ENCODE measurements around the gene DPYSL4. TPM values are rescaled to one million over a fixed set of nuclear protein-coding genes. Genes with fewer than 3 reads are reported as not detected.

Gene DPYSL4
- total RNA-seq, 5 donors from 2014 or later (not counting 1 experiment from before 2014, with no cell fraction given): 0.66 to 3.9 (median 3.2) TPM

- Mint-ChIP-seq H3K9me3 (no peaks in the 10 kb centered on the region), H3K4me3 (no peak overlapping the region), H3K27ac (no peak overlapping the region), H3K36me3 (no peaks in the 10 kb centered on the region), H3K27me3 (no peaks in the 10 kb centered on the region), H3K4me1 (peaks cover 16 to 20% (median 20%) of the 10 kb centered on the region in 3 donors)
- CTCF ChIA-PET: no interaction called here
- Histone ChIP-seq H3K4me1 (ENCODE audit: control insufficient read depth in 1 of 2, extremely low read depth in 1 of 2, insufficient read depth in 2 of 2, low read length in 2 of 2) (peaks cover 0 to 18% of the 10 kb centered on the region in 2 experiments), H3K36me3 (ENCODE audit: control insufficient read depth in 2 of 2, extremely low read depth in 1 of 2, insufficient read depth in 1 of 2, low read length in 1 of 2) (no peaks in the 10 kb centered on the region), H3K4me3 (ENCODE audit: control insufficient read depth in 1 of 2, extremely low read depth in 1 of 2, low read length in 1 of 2) (no peak overlapping the region), H3K9me3 (no peaks in the 10 kb centered on the region), H3K27me3 (replicated peaks in 1 of 2; ENCODE audit: control insufficient read depth in 2 of 2, extremely low read depth in 1 of 2, insufficient read depth in 2 of 2, low read length in 1 of 2) (peaks cover 0 to 3% of the 10 kb centered on the region in 2 experiments), H3K27ac (ENCODE audit: low read length) (no peak overlapping the region)
- ATAC-seq (replicated peaks in 1 of 4) (no peak), DNase-seq (no peak)
- POLR2A ChIA-PET: no interaction called here
- 89% methylated on average over 21 of the region's 21 CpGs for WGBS (ENCODE audit: insufficient coverage)
Observed at GRCh38 chr10:132236161-132236560, 49.4 kb downstream of the DPYSL4 start.

- WGBS (ENCODE audit: insufficient coverage): 90% methylated on average over 13 of the region's 13 CpGs
- H3K27ac Mint-ChIP-seq: no peak overlapping the region
- no peak overlapping the region for H3K4me3 Mint-ChIP-seq
Observed at GRCh38 chr10:132236881-132237280, 50.1 kb downstream of the DPYSL4 start.

GRCh38 chr10:132237396-132237795 is 50.6 kb downstream of the DPYSL4 start:
- H3K9me3 Mint-ChIP-seq: no peaks in the 10 kb centered on the region
- ChIA-PET POLR2A (no interaction called here), CTCF (interaction anchor here in 1 of 2 donors (0.5 kb wide), 1 partner anchor 603 kb away, joined by 3 read pairs; no protein-coding TSS in a partner anchor)
- Histone ChIP-seq H3K27me3 (replicated peaks in 1 of 2; ENCODE audit: control insufficient read depth in 2 of 2, extremely low read depth in 1 of 2, insufficient read depth in 2 of 2, low read length in 1 of 2) (peaks cover 0 to 3% of the 10 kb centered on the region in 2 experiments), H3K27ac (ENCODE audit: low read length) (no peak overlapping the region), H3K4me1 (ENCODE audit: control insufficient read depth in 1 of 2, extremely low read depth in 1 of 2, insufficient read depth in 2 of 2, low read length in 2 of 2) (peaks cover 0 to 10% of the 10 kb centered on the region in 2 experiments), H3K9me3 (no peaks in the 10 kb centered on the region), H3K36me3 (ENCODE audit: control insufficient read depth in 2 of 2, extremely low read depth in 1 of 2, insufficient read depth in 1 of 2, low read length in 1 of 2) (no peaks in the 10 kb centered on the region), H3K4me3 (ENCODE audit: control insufficient read depth in 1 of 2, extremely low read depth in 1 of 2, low read length in 1 of 2) (no peak overlapping the region)
- no peak overlapping the region for H3K4me3 Mint-ChIP-seq
- H3K36me3 Mint-ChIP-seq: no peaks in the 10 kb centered on the region
- ATAC-seq (replicated peaks in 1 of 4) (no peak), DNase-seq (no peak)
- no peak overlapping the region for H3K27ac Mint-ChIP-seq
- 88% methylated on average over 9 of the region's 15 CpGs for WGBS (ENCODE audit: insufficient coverage)
- H3K4me1 Mint-ChIP-seq: peaks cover 7 to 8% (median 8%) of the 10 kb centered on the region in 3 donors
- H3K27me3 Mint-ChIP-seq: no peaks in the 10 kb centered on the region

More at GRCh38 chr10:132236881-132237280, 50.1 kb downstream of the DPYSL4 start:
- H3K4me1 ChIP-seq (ENCODE audit: control insufficient read depth in 1 of 2, extremely low read depth in 1 of 2, insufficient read depth in 2 of 2, low read length in 2 of 2): peaks cover 0 to 15% of the 10 kb centered on the region in 2 experiments
- no peak overlapping the region for H3K27ac ChIP-seq (ENCODE audit: low read length)
- no peaks in the 10 kb centered on the region for H3K27me3 Mint-ChIP-seq
- no peak for ATAC-seq (replicated peaks in 1 of 4)
- peaks cover 0 to 3% of the 10 kb centered on the region in 2 experiments for H3K27me3 ChIP-seq (replicated peaks in 1 of 2; ENCODE audit: control insufficient read depth in 2 of 2, extremely low read depth in 1 of 2, insufficient read depth in 2 of 2, low read length in 1 of 2)
- POLR2A ChIA-PET: no interaction called here
- H3K9me3 Mint-ChIP-seq: no peaks in the 10 kb centered on the region
- no peaks in the 10 kb centered on the region for H3K9me3 ChIP-seq
- no peaks in the 10 kb centered on the region for H3K36me3 ChIP-seq (ENCODE audit: control insufficient read depth in 2 of 2, extremely low read depth in 1 of 2, insufficient read depth in 1 of 2, low read length in 1 of 2)
- DNase-seq: no peak
- H3K4me1 Mint-ChIP-seq: peaks cover 12 to 13% (median 13%) of the 10 kb centered on the region in 3 donors
- no peak overlapping the region for H3K4me3 ChIP-seq (ENCODE audit: control insufficient read depth in 1 of 2, extremely low read depth in 1 of 2, low read length in 1 of 2)
- no peaks in the 10 kb centered on the region for H3K36me3 Mint-ChIP-seq
- CTCF ChIA-PET: no interaction called here

- no peak overlapping the region for H3K27ac Mint-ChIP-seq
- POLR2A ChIA-PET: no interaction called here
- DNase-seq: no peak
- peaks cover 0 to 3% of the 10 kb centered on the region in 2 experiments for H3K27me3 ChIP-seq (replicated peaks in 1 of 2; ENCODE audit: control insufficient read depth in 2 of 2, extremely low read depth in 1 of 2, insufficient read depth in 2 of 2, low read length in 1 of 2)
- H3K36me3 Mint-ChIP-seq: no peaks in the 10 kb centered on the region
- H3K27ac ChIP-seq (ENCODE audit: low read length): no peak overlapping the region
- peaks cover 0 to 5% of the 10 kb centered on the region in 2 experiments for H3K4me1 ChIP-seq (ENCODE audit: control insufficient read depth in 1 of 2, extremely low read depth in 1 of 2, insufficient read depth in 2 of 2, low read length in 2 of 2)
- H3K4me3 Mint-ChIP-seq: no peak overlapping the region
- no peak for ATAC-seq (replicated peaks in 1 of 4)
- WGBS (ENCODE audit: insufficient coverage): 48% methylated on average over 2 of the region's 9 CpGs
- no peaks in the 10 kb centered on the region for H3K27me3 Mint-ChIP-seq
- peaks cover 3 to 4% (median 4%) of the 10 kb centered on the region in 3 donors for H3K4me1 Mint-ChIP-seq
- H3K9me3 Mint-ChIP-seq: no peaks in the 10 kb centered on the region
- H3K9me3 ChIP-seq: no peaks in the 10 kb centered on the region
- H3K4me3 ChIP-seq (ENCODE audit: control insufficient read depth in 1 of 2, extremely low read depth in 1 of 2, low read length in 1 of 2): no peak overlapping the region
- CTCF ChIA-PET: no interaction called here
- H3K36me3 ChIP-seq (ENCODE audit: control insufficient read depth in 2 of 2, extremely low read depth in 1 of 2, insufficient read depth in 1 of 2, low read length in 1 of 2): no peaks in the 10 kb centered on the region
Observed at GRCh38 chr10:132237871-132238270, 51.1 kb downstream of the DPYSL4 start.

DNA sequence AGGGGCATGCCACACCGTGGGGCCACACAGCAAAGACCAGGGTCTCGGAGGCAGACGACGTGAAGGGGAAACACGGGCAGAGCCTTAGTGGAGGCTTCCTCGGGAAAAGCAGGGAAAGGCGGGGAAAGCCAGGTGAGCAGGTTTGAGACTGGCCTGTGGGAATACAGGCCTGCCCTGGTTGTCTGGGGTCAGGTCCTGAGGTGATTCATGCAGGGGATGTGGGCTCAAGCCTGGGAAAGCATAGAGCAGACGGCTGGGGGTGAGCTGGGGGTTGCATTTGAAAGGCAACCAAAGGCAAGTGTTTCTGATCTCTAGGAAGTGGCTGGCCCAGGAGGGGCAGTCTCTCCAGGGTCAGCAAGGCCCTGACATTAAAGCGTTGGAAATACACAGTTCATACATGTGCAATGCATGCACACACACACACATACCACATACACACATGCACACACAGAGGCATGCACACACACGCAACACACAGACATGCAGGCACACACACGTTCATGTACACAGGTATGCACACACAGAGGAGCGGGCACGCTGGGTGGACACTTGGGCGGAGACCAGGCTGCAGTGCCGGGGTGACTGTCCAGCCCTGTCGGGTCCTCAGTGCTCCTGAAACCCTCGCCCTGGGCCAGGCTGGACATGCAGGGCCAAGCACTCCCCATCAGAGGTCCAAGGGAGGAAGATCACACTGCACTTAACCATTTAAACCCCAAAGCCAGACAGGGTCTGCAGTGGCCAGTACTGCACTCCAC is 51.8 kb downstream of the DPYSL4 start:
- ATAC-seq (replicated peaks in 1 of 4): no peak
- Mint-ChIP-seq H3K36me3 (no peaks in the 10 kb centered on the region), H3K4me3 (no peak overlapping the region), H3K27me3 (no peaks in the 10 kb centered on the region), H3K27ac (no peak overlapping the region), H3K9me3 (no peaks in the 10 kb centered on the region), H3K4me1 (no peaks in the 10 kb centered on the region)
- 92% methylated on average over 16 of the region's 17 CpGs for WGBS (ENCODE audit: insufficient coverage)
- Histone ChIP-seq H3K27ac (ENCODE audit: low read length) (no peak overlapping the region), H3K4me1 (ENCODE audit: control insufficient read depth in 1 of 2, extremely low read depth in 1 of 2, insufficient read depth in 2 of 2, low read length in 2 of 2) (no peaks in the 10 kb centered on the region), H3K27me3 (replicated peaks in 1 of 2; ENCODE audit: control insufficient read depth in 2 of 2, extremely low read depth in 1 of 2, insufficient read depth in 2 of 2, low read length in 1 of 2) (peaks cover 0 to 3% of the 10 kb centered on the region in 2 experiments), H3K36me3 (ENCODE audit: control insufficient read depth in 2 of 2, extremely low read depth in 1 of 2, insufficient read depth in 1 of 2, low read length in 1 of 2) (no peaks in the 10 kb centered on the region), H3K4me3 (ENCODE audit: control insufficient read depth in 1 of 2, extremely low read depth in 1 of 2, low read length in 1 of 2) (no peak overlapping the region), H3K9me3 (no peaks in the 10 kb centered on the region)
- ChIA-PET POLR2A (no interaction called here), CTCF (no interaction called here)
- DNase-seq: no peak

DNA sequence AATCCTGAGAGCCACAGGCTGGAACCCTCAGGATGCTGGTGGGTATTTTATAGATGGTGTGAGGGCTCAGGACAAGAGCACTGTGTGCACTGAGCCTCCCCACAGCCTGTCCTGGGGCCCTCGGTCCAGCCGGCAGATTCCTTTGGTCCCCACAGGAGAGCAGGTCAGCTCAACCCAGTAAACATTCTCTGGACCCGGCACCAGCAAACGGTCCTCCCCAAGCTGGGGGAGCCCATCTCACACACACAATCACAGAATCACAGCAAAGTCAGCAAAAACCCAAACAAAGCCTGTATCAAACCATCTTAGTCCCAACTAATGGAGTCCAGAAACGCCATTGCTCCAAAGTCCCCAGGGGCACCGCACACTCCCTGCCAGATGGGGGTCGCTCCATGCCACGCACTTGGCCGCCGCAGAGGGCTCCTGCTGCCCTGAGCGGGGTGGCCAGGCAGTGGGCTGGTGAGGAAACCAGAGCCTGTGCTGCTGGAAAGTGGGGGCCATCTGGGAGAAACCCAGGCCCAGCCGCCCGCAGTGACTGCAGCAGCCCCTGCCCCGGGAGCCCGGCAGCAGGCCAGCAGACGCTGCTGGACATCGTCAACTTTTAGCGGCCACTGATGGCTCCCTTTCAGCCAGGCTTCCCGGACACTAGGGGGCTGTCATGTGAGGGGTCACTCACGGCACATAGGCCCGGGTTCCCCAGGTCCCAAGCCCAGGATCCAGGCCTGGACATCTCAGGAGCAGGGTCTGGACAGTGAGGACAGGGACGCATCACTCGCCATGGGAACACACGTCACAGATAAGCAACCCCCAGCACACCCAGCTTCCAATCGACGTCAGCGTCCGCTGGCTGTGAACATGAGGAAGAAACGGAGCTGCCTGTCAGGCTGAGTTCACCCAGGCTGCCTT is 52.6 kb downstream of the DPYSL4 start:
- ChIA-PET POLR2A (no interaction called here), CTCF (no interaction called here)
- 93% methylated on average over 29 of the region's 29 CpGs for WGBS (ENCODE audit: insufficient coverage)
- Mint-ChIP-seq H3K4me3 (no peak overlapping the region), H3K27ac (no peak overlapping the region), H3K9me3 (no peaks in the 10 kb centered on the region), H3K4me1 (no peaks in the 10 kb centered on the region), H3K27me3 (no peaks in the 10 kb centered on the region), H3K36me3 (no peaks in the 10 kb centered on the region)
- no peak overlapping the region for H3K27ac ChIP-seq (ENCODE audit: low read length)
- no peaks in the 10 kb centered on the region for H3K9me3 ChIP-seq
- no peak overlapping the region for H3K4me3 ChIP-seq (ENCODE audit: control insufficient read depth in 1 of 2, extremely low read depth in 1 of 2, low read length in 1 of 2)
- H3K27me3 ChIP-seq (replicated peaks in 1 of 2; ENCODE audit: control insufficient read depth in 2 of 2, extremely low read depth in 1 of 2, insufficient read depth in 2 of 2, low read length in 1 of 2): peaks cover 0 to 3% of the 10 kb centered on the region in 2 experiments
- no peaks in the 10 kb centered on the region for H3K36me3 ChIP-seq (ENCODE audit: control insufficient read depth in 2 of 2, extremely low read depth in 1 of 2, insufficient read depth in 1 of 2, low read length in 1 of 2)
- ATAC-seq (replicated peaks in 1 of 4) (no peak), DNase-seq (no peak)
- H3K4me1 ChIP-seq (ENCODE audit: control insufficient read depth in 1 of 2, extremely low read depth in 1 of 2, insufficient read depth in 2 of 2, low read length in 2 of 2): no peaks in the 10 kb centered on the region
